ENCODE measurements around the gene KRTAP9-7.

Gene KRTAP9-7

GRCh38 chr17:41308251-41308917 is 32.9 kb downstream of the KRTAP9-7 start:
- H3K4me2 ChIP-seq (ENCODE audit: low read length) = peak overlapping the region; percentile 74
- peaks cover 20% of the 10 kb centered on the region for H3K4me1 ChIP-seq (ENCODE audit: control insufficient read depth, insufficient read depth, low read length)
- no peaks in the 10 kb centered on the region for H3K9me3 ChIP-seq (replicated peaks; ENCODE audit: low read length)
- H3K36me3 ChIP-seq (ENCODE audit: insufficient read depth, low read length) = no peaks in the 10 kb centered on the region
- no peaks in the 10 kb centered on the region for H3K27me3 ChIP-seq (ENCODE audit: control insufficient read depth, insufficient read depth, low read length)
- H3K4me3 ChIP-seq (ENCODE audit: low read length) = peak overlapping the region; percentile 55
- no peak overlapping the region for H3K9ac ChIP-seq (ENCODE audit: low read depth, low read length)

- H3K36me3 ChIP-seq (ENCODE audit: insufficient read depth, low read length) = no peaks in the 10 kb centered on the region
- peak within 1 kb of the TSS; percentile 74 for H3K4me2 ChIP-seq (ENCODE audit: low read length)
- no peaks in the 10 kb centered on the region for H3K9me3 ChIP-seq (replicated peaks; ENCODE audit: low read length)
- peak within 1 kb of the TSS; percentile 55 for H3K4me3 ChIP-seq (ENCODE audit: low read length)
- H3K9ac ChIP-seq (ENCODE audit: low read depth, low read length) = no peak within 1 kb of the TSS
- H3K4me1 ChIP-seq (ENCODE audit: control insufficient read depth, insufficient read depth, low read length) = peaks cover 20% of the 10 kb centered on the region
- no peaks in the 10 kb centered on the region for H3K27me3 ChIP-seq (ENCODE audit: control insufficient read depth, insufficient read depth, low read length)
Observed at GRCh38 chr17:41308918-41309359, 33.4 kb downstream of the KRTAP9-7 start, which contains the start of gene KRTAP16-1. TSS of gene KRTAP16-1 (minus strand) at chr17:41309309. CDS start at chr17:41309253, 56 bp downstream.

GRCh38 chr17:41311111-41311510 is 35.6 kb downstream of the KRTAP9-7 start:
- no peak overlapping the region for H3K9ac ChIP-seq (ENCODE audit: low read depth, low read length)
- H3K4me1 ChIP-seq (ENCODE audit: control insufficient read depth, insufficient read depth, low read length) = peaks cover 20% of the 10 kb centered on the region
- H3K4me3 ChIP-seq (ENCODE audit: low read length) = no peak overlapping the region

GRCh38 chr17:41315204-41315794 is 39.8 kb downstream of the KRTAP9-7 start, which contains the start of gene KRTAP17-1:
TSS of gene KRTAP17-1 (minus strand) at chr17:41315710. CDS start at chr17:41315650, 60 bp downstream.
- Histone ChIP-seq H3K4me3 (ENCODE audit: low read length) (no peak within 1 kb of the TSS), H3K9ac (ENCODE audit: low read depth, low read length) (no peak within 1 kb of the TSS), H3K9me3 (replicated peaks; ENCODE audit: low read length) (no peaks in the 10 kb centered on the region)

More at GRCh38 chr17:41311111-41311510, 35.6 kb downstream of the KRTAP9-7 start:
- peaks cover 3% of the 10 kb centered on the region for H3K27me3 ChIP-seq (ENCODE audit: control insufficient read depth, insufficient read depth, low read length)
- no peak overlapping the region for H3K4me2 ChIP-seq (ENCODE audit: low read length)
- no peaks in the 10 kb centered on the region for H3K9me3 ChIP-seq (replicated peaks; ENCODE audit: low read length)
- H3K36me3 ChIP-seq (ENCODE audit: insufficient read depth, low read length) = no peaks in the 10 kb centered on the region

GRCh38 chr17:41315814-41316445 is 40.4 kb downstream of the KRTAP9-7 start:
- H3K9ac ChIP-seq (ENCODE audit: low read depth, low read length) = no peak overlapping the region
- H3K36me3 ChIP-seq (ENCODE audit: insufficient read depth, low read length) = no peaks in the 10 kb centered on the region
- no peak overlapping the region for H3K4me3 ChIP-seq (ENCODE audit: low read length)

More at GRCh38 chr17:41315204-41315794, 39.8 kb downstream of the KRTAP9-7 start, which contains the start of gene KRTAP17-1:
- Histone ChIP-seq H3K4me1 (ENCODE audit: control insufficient read depth, insufficient read depth, low read length) (no peaks in the 10 kb centered on the region), H3K27me3 (ENCODE audit: control insufficient read depth, insufficient read depth, low read length) (peaks cover 3% of the 10 kb centered on the region), H3K4me2 (ENCODE audit: low read length) (no peak within 1 kb of the TSS), H3K36me3 (ENCODE audit: insufficient read depth, low read length) (no peaks in the 10 kb centered on the region)

GRCh38 chr17:41318231-41318630 is 42.7 kb downstream of the KRTAP9-7 start:
- Histone ChIP-seq H3K4me1 (ENCODE audit: control insufficient read depth, insufficient read depth, low read length) (no peaks in the 10 kb centered on the region), H3K4me2 (ENCODE audit: low read length) (no peak overlapping the region), H3K9me3 (replicated peaks; ENCODE audit: low read length) (no peaks in the 10 kb centered on the region), H3K4me3 (ENCODE audit: low read length) (no peak overlapping the region), H3K27me3 (ENCODE audit: control insufficient read depth, insufficient read depth, low read length) (peaks cover 3% of the 10 kb centered on the region), H3K9ac (ENCODE audit: low read depth, low read length) (no peak overlapping the region), H3K36me3 (ENCODE audit: insufficient read depth, low read length) (no peaks in the 10 kb centered on the region)

More at GRCh38 chr17:41315814-41316445, 40.4 kb downstream of the KRTAP9-7 start:
- Histone ChIP-seq H3K4me2 (ENCODE audit: low read length) (no peak overlapping the region), H3K27me3 (ENCODE audit: control insufficient read depth, insufficient read depth, low read length) (peaks cover 3% of the 10 kb centered on the region), H3K9me3 (replicated peaks; ENCODE audit: low read length) (no peaks in the 10 kb centered on the region), H3K4me1 (ENCODE audit: control insufficient read depth, insufficient read depth, low read length) (no peaks in the 10 kb centered on the region)

GRCh38 chr17:41322094-41322902 is 46.8 kb downstream of the KRTAP9-7 start:
- Histone ChIP-seq H3K36me3 (ENCODE audit: insufficient read depth, low read length) (no peaks in the 10 kb centered on the region), H3K9ac (ENCODE audit: low read depth, low read length) (peak overlapping the region; percentile 22), H3K4me3 (ENCODE audit: low read length) (no peak overlapping the region), H3K9me3 (replicated peaks; ENCODE audit: low read length) (no peaks in the 10 kb centered on the region), H3K4me2 (ENCODE audit: low read length) (no peak overlapping the region), H3K27me3 (ENCODE audit: control insufficient read depth, insufficient read depth, low read length) (no peaks in the 10 kb centered on the region), H3K4me1 (ENCODE audit: control insufficient read depth, insufficient read depth, low read length) (no peaks in the 10 kb centered on the region)

- Histone ChIP-seq H3K36me3 (ENCODE audit: insufficient read depth, low read length) (no peaks in the 10 kb centered on the region), H3K9me3 (replicated peaks; ENCODE audit: low read length) (no peaks in the 10 kb centered on the region), H3K27me3 (ENCODE audit: control insufficient read depth, insufficient read depth, low read length) (no peaks in the 10 kb centered on the region), H3K9ac (ENCODE audit: low read depth, low read length) (no peak overlapping the region), H3K4me1 (ENCODE audit: control insufficient read depth, insufficient read depth, low read length) (no peaks in the 10 kb centered on the region), H3K4me2 (ENCODE audit: low read length) (no peak overlapping the region), H3K4me3 (ENCODE audit: low read length) (no peak overlapping the region)
Observed at GRCh38 chr17:41322903-41323895, 47.7 kb downstream of the KRTAP9-7 start.

- H3K4me1 ChIP-seq (ENCODE audit: control insufficient read depth, insufficient read depth, low read length) = no peaks in the 10 kb centered on the region
- no peaks in the 10 kb centered on the region for H3K27me3 ChIP-seq (ENCODE audit: control insufficient read depth, insufficient read depth, low read length)
- H3K4me3 ChIP-seq (ENCODE audit: low read length) = no peak overlapping the region
- no peaks in the 10 kb centered on the region for H3K36me3 ChIP-seq (ENCODE audit: insufficient read depth, low read length)
- H3K9me3 ChIP-seq (replicated peaks; ENCODE audit: low read length) = no peaks in the 10 kb centered on the region
- no peak overlapping the region for H3K4me2 ChIP-seq (ENCODE audit: low read length)
- no peak overlapping the region for H3K9ac ChIP-seq (ENCODE audit: low read depth, low read length)
Observed at GRCh38 chr17:41324180-41325075, 48.9 kb downstream of the KRTAP9-7 start.

All from skeletal muscle satellite cell (primary cell).